HEK293T (cell line): ENCODE data around the gene HMCN2.
A peak's percentile ranks its signal among the peaks of the same experiment; 100 is the strongest.

Experiments
- CTCF ChIA-PET: fragments of 350-600 bp; formaldehyde crosslinking; extraction: SDS; loops from one replicate; lab custom pipeline; 2021; ENCODE audit warnings: antibody characterized with exemption, inconsistent platforms; lab: Yijun Ruan, JAX
- POLR2A ChIA-PET: fragments of 350-600 bp; formaldehyde crosslinking; extraction: SDS; loops from one replicate; lab custom pipeline; 2020; ENCODE audit warnings: antibody characterized with exemption, inconsistent platforms; lab: Yijun Ruan, JAX
- DNase-seq: peaks from one replicate; pipeline ENCODE4 v3.0.0; 2012; ENCODE audit warnings: mixed read lengths; ENCODE audit errors: extremely low spot score
- ARNT ChIP-seq: fragments of 450-650 bp; IDR thresholded peaks from 2 replicates; pipeline ENCODE4 v1.6.1; 2017; ENCODE audit warnings: mild to moderate bottlenecking
- BHLHE40 ChIP-seq: fragments of 450-650 bp; IDR thresholded peaks from 2 replicates; pipeline ENCODE4 v1.6.1; 2016; ENCODE audit warnings: mild to moderate bottlenecking, moderate library complexity, borderline replicate concordance
- CTBP1 ChIP-seq: fragments of 450-650 bp; IDR thresholded peaks from 2 replicates; pipeline ENCODE4 v1.6.1; 2016; ENCODE audit warnings: borderline replicate concordance
- ELF4 ChIP-seq: fragments of 450-650 bp; IDR thresholded peaks from 2 replicates; pipeline ENCODE4 v1.6.1; 2017; ENCODE audit warnings: antibody characterized with exemption
- FOXA1 ChIP-seq: fragments of 450-650 bp; IDR thresholded peaks from 2 replicates; pipeline ENCODE4 v1.6.1; 2016; ENCODE audit warnings: mild to moderate bottlenecking
- FOXK2 ChIP-seq: fragments of 450-650 bp; IDR thresholded peaks from 2 replicates; pipeline ENCODE4 v1.6.1; 2016; ENCODE audit warnings: mild to moderate bottlenecking
- FOXM1 ChIP-seq: fragments of 450-650 bp; IDR thresholded peaks from 2 replicates; pipeline ENCODE4 v1.6.1; 2017; ENCODE audit warnings: mild to moderate bottlenecking, borderline replicate concordance
- HDGF ChIP-seq: fragments of 450-650 bp; IDR thresholded peaks from 2 replicates; pipeline ENCODE4 v1.6.1; 2017; ENCODE audit warnings: antibody characterized with exemption, borderline replicate concordance
- L3MBTL2 ChIP-seq: fragments of 450-650 bp; conservative IDR thresholded peaks from 2 replicates; pipeline ENCODE4 v1.6.1; 2016; ENCODE audit warnings: mild to moderate bottlenecking
- LEF1 ChIP-seq: fragments of 450-650 bp; IDR thresholded peaks from 2 replicates; pipeline ENCODE4 v1.6.1; 2017; ENCODE audit warnings: mild to moderate bottlenecking, borderline replicate concordance
- NFRKB ChIP-seq: fragments of 450-650 bp; IDR thresholded peaks from 2 replicates; pipeline ENCODE4 v1.6.1; 2016; ENCODE audit warnings: mild to moderate bottlenecking, moderate library complexity
- PKNOX1 ChIP-seq: fragments of 450-650 bp; IDR thresholded peaks from 2 replicates; pipeline ENCODE4 v1.6.1; 2016
- SP1 ChIP-seq: fragments of 450-650 bp; IDR thresholded peaks from 2 replicates; pipeline ENCODE4 v1.6.1; 2017
- SUZ12 ChIP-seq: fragments of 450-650 bp; IDR thresholded peaks from 2 replicates; pipeline ENCODE4 v1.6.1; 2016; ENCODE audit warnings: mild to moderate bottlenecking
- TARDBP ChIP-seq: fragments of 450-650 bp; IDR thresholded peaks from 2 replicates; pipeline ENCODE4 v1.6.1; 2016
- ZNF384 ChIP-seq: fragments of 450-650 bp; IDR thresholded peaks from 2 replicates; pipeline ENCODE4 v1.6.1; 2016

The HMCN2 gene

GRCh38 chr9:130443840-130444492 is 178.4 kb downstream of the HMCN2 start:
- no peak for TF ChIP-seq FOXA1
- TF ChIP-seq FOXK2 = no peak
- TF ChIP-seq ELF4 = no peak
- TF ChIP-seq FOXM1 = no peak
- no peak for TF ChIP-seq L3MBTL2
- TF ChIP-seq HDGF = no peak
- TF ChIP-seq NFRKB = no peak
- TF ChIP-seq SUZ12 = no peak
- TF ChIP-seq PKNOX1 = no peak
- TF ChIP-seq TARDBP = no peak
- TF ChIP-seq BHLHE40 = no peak
- TF ChIP-seq SP1 = no peak
- no peak for TF ChIP-seq ZNF384
- TF ChIP-seq LEF1 = no peak
- no peak for TF ChIP-seq ARNT
- TF ChIP-seq CTBP1 = no peak
- POLR2A ChIA-PET = no interaction called here
- no peak for DNase-seq
- CTCF ChIA-PET = interaction anchor here (0.6 to 1.2 kb wide), 2 partner anchors 12 to 167 kb away, joined by 3 read pairs; no protein-coding TSS in a partner anchor

GRCh38 chr9:130444565-130445221 is 179.1 kb downstream of the HMCN2 start, which contains the start of gene ASS1:
TSS of gene ASS1 (plus strand) at chr9:130444961. CDS start at chr9:130452229, 7,268 bp downstream.
- DNase-seq = peak; percentile 70
- POLR2A ChIA-PET = no interaction called here
- CTCF ChIA-PET = interaction anchor here (1.2 kb wide), 1 partner anchor 13 kb away, joined by 3 read pairs; no protein-coding TSS in a partner anchor
- TF ChIP-seq NFRKB (no peak), FOXM1 (no peak), ZNF384 (no peak), L3MBTL2 (peak; percentile 62)

DNA sequence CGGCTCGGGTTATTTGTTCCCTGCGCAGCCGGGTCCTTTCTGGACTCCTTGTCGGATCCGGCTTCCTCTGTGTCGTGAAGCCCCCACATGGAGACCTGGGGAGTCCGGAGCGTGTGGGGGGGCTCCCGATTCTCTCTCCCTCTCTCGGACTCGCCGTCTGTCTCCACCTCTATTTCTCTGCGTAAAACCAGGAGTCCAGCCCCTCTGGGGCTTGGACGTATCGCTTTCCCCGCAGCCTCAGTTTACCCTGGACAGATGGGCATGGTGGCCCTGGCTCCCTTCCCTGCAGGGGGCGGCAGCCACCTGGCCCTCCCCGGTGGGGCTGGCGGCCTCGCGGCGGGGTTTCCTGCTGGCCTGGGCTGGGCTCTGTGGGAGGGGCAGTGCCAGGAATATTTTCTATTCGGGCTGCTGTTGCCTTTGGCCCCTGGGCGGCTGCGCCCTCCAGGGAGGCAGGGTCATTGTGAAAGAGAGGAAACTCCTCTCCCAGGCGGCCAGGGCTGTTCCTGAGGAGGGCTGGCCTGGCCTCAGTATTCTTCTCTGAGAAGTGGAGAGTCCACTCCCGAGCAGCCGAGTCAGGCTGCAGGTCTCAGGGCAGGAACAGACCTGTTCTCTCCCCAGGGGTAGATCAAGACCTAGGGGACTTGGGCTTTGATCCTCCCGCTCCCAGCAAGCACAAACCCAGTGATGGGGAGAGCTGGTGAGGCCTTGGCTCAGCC is 179.9 kb downstream of the HMCN2 start:
- ChIA-PET POLR2A (interaction anchor here (0.7 kb wide), 1 partner anchor 60 kb away, joined by 3 read pairs; no protein-coding TSS in a partner anchor), CTCF (no interaction called here)
- peak; percentile 36 for DNase-seq
- TF ChIP-seq FOXA1 (no peak), BHLHE40 (no peak), SP1 (no peak)

- peak; percentile 34 for DNase-seq
- CTCF ChIA-PET = no interaction called here
- TF ChIP-seq L3MBTL2 (no peak), HDGF (no peak), PKNOX1 (no peak), FOXM1 (no peak), NFRKB (no peak), FOXK2 (no peak), CTBP1 (no peak), ELF4 (no peak), BHLHE40 (no peak), LEF1 (no peak), SP1 (no peak), ZNF384 (no peak)
- POLR2A ChIA-PET = interaction anchor here (0.7 to 1.0 kb wide), 2 partner anchors 13 to 61 kb away, joined by 3 to 4 read pairs; no protein-coding TSS in a partner anchor
These were observed 180.7 kb downstream of the HMCN2 start for GRCh38 chr9:130446101-130446861.

- POLR2A ChIA-PET = interaction anchor here (1.0 to 1.3 kb wide), 5 partner anchors 8 to 242 kb away, joined by 3 to 5 read pairs (median 4); no protein-coding TSS in a partner anchor
- CTCF ChIA-PET = interaction anchor here (0.7 to 0.9 kb wide), 2 partner anchors 234 to 254 kb away, joined by 3 read pairs; no protein-coding TSS in a partner anchor
- TF ChIP-seq FOXM1 = no peak
- TF ChIP-seq CTBP1 = no peak
- no peak for TF ChIP-seq FOXK2
- no peak for TF ChIP-seq BHLHE40
- no peak for TF ChIP-seq SP1
- no peak for TF ChIP-seq TARDBP
- TF ChIP-seq L3MBTL2 = no peak
- TF ChIP-seq ZNF384 = no peak
- TF ChIP-seq ELF4 = no peak
- TF ChIP-seq NFRKB = no peak
- no peak for TF ChIP-seq HDGF
- no peak for DNase-seq
These were observed 181.7 kb downstream of the HMCN2 start for GRCh38 chr9:130447193-130447816.
